Endodermal cell (in vitro differentiated cells): ENCODE results near the gene SLIT1. TPM values are rescaled to one million over a fixed set of nuclear protein-coding genes. Genes with fewer than 3 reads are reported as not detected.

Experiments
- DNase-seq: peaks from one replicate; pipeline ENCODE4 v3.0.0-alpha.2; 2017
- H3K27ac ChIP-seq: 2 replicates; pipeline ENCODE4 v1.5.1; 2013; ENCODE audit warnings: mild to moderate bottlenecking, low read depth, low read length, moderate library complexity
- H3K27me3 ChIP-seq: 2 replicates; pipeline ENCODE4 v1.6.1; 2013; ENCODE audit warnings: mild to moderate bottlenecking, low read length, moderate library complexity; ENCODE audit not compliant: insufficient read depth, control insufficient read depth, poor library complexity, severe bottlenecking
- H3K36me3 ChIP-seq: 2 replicates; pipeline ENCODE4 v1.7.0; 2013; ENCODE audit warnings: mild to moderate bottlenecking, low read length, moderate library complexity; ENCODE audit not compliant: control insufficient read depth, insufficient read depth
- H3K4me1 ChIP-seq: one replicate; pipeline ENCODE4 v1.7.0; 2013; ENCODE audit warnings: low read length; ENCODE audit not compliant: control insufficient read depth, insufficient read depth
- H3K4me3 ChIP-seq: 2 replicates; pipeline ENCODE4 v1.5.1; 2013; ENCODE audit warnings: mild to moderate bottlenecking, low read length, moderate library complexity
- H3K9ac ChIP-seq: 2 replicates; pipeline ENCODE4 v1.6.1; 2013; ENCODE audit warnings: mild to moderate bottlenecking, low read length, moderate library complexity; ENCODE audit not compliant: poor library complexity, severe bottlenecking; ENCODE audit errors: extremely low read depth
- H3K9me3 ChIP-seq: 2 replicates; pipeline ENCODE4 v1.6.1; 2013; ENCODE audit warnings: mild to moderate bottlenecking, low read length, moderate library complexity; ENCODE audit not compliant: control insufficient read depth
- H3K27ac Mint-ChIP-seq: 2 replicates; pipeline ENCODE4 v1.8.0; 2020; ENCODE audit warnings: mixed read lengths
- H3K27me3 Mint-ChIP-seq: 2 replicates; pipeline ENCODE4 v1.8.0; 2021; ENCODE audit warnings: mild to moderate bottlenecking, mixed read lengths; ENCODE audit not compliant: insufficient read depth
- H3K36me3 Mint-ChIP-seq: 2 replicates; pipeline ENCODE4 v1.8.0; 2020; ENCODE audit warnings: low read depth, mixed read lengths
- H3K4me1 Mint-ChIP-seq: 2 replicates; pipeline ENCODE4 v1.8.0; 2020; ENCODE audit warnings: mixed read lengths
- H3K4me3 Mint-ChIP-seq: 2 replicates; pipeline ENCODE4 v1.8.0; 2020; ENCODE audit warnings: mild to moderate bottlenecking, moderate library complexity, mixed read lengths
- H3K9me3 Mint-ChIP-seq: 2 replicates; pipeline ENCODE4 v1.8.0; 2020; ENCODE audit warnings: mild to moderate bottlenecking, mixed read lengths
- CTCF ChIP-seq: fragments of 200-600 bp; sonication (generic); conservative IDR thresholded peaks from 2 replicates; pipeline ENCODE4 v1.5.0; 2021; ENCODE audit warnings: antibody characterized with exemption, mild to moderate bottlenecking
- WGBS, 2 experiments: methylation state at CpG; one replicate each; pipeline versions ENCODE4 v1.1.5 to v1.1.7; 2013; ENCODE audit warnings: missing lambda C conversion rate in 2 of 2, mixed read lengths in 1 of 2; ENCODE audit not compliant: insufficient coverage in 1 of 2, insufficient read length in 1 of 2; 5-methylcytosine and 5-hydroxymethylcytosine counted together
- total RNA-seq, 2 donors: library from RNA; stranded (reverse); fragmentation: NEBNext Ultra II Directional in 1 of 2; extraction: Animal tissue kit (Norgen Biotek cat#: 25700) in 1 of 2; gene quantifications; 2 replicates in 1 of 2; 3 replicates in 1 of 2; pipeline ENCODE4 v1.2.1, GENCODE V29; 2021

Gene SLIT1
- total RNA-seq, 2 donors from 2014 or later: 0.97 to 2.4 TPM

GRCh38 chr10:97090644-97091043, 95.1 kb downstream of the SLIT1 start:
- H3K36me3 ChIP-seq: no peaks in the 10 kb centered on the region
- no peak overlapping the region for H3K27ac Mint-ChIP-seq
- H3K9me3 Mint-ChIP-seq: no peaks in the 10 kb centered on the region
- no peak for TF ChIP-seq CTCF
- 82 to 84% methylated on average over 7 to 9 of the region's 9 CpGs for WGBS, 2 experiments
- H3K27me3 ChIP-seq: no peaks in the 10 kb centered on the region
- no peak overlapping the region for H3K4me3 ChIP-seq
- no peaks in the 10 kb centered on the region for H3K36me3 Mint-ChIP-seq
- DNase-seq: no peak
- no peaks in the 10 kb centered on the region for H3K27me3 Mint-ChIP-seq
- H3K27ac ChIP-seq: no peak overlapping the region
- no peaks in the 10 kb centered on the region for H3K9me3 ChIP-seq
- H3K4me1 Mint-ChIP-seq: peaks cover 31% of the 10 kb centered on the region
- no peak overlapping the region for H3K4me3 Mint-ChIP-seq
- H3K4me1 ChIP-seq: peaks cover 5% of the 10 kb centered on the region
- no peak overlapping the region for H3K9ac ChIP-seq

DNA sequence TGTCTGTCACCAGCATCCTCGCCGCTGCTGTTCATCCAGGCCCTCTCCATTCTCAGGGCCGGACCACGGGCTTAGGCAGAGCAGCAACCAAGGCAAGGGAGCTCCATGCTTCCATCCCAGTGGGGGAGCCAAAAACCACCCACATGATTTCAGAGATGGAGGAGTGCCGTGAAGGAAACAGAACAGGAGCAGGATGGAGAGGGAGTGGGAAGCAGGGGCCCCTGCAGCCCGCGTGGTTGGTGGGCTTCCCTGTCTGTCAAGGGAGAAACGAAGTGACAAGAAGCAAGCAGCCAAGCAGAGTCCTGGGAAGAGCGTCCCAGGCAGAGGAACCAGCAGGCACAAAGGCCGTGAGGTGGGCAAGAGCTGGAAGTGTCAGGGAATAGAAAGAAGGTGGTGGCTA, 95.7 kb downstream of the SLIT1 start:
- H3K4me1 Mint-ChIP-seq: peaks cover 29% of the 10 kb centered on the region
- H3K36me3 ChIP-seq: no peaks in the 10 kb centered on the region
- H3K9me3 Mint-ChIP-seq: no peaks in the 10 kb centered on the region
- H3K27ac Mint-ChIP-seq: peak overlapping the region; percentile 80
- no peaks in the 10 kb centered on the region for H3K36me3 Mint-ChIP-seq
- no peak overlapping the region for H3K9ac ChIP-seq
- H3K4me1 ChIP-seq: peaks cover 5% of the 10 kb centered on the region
- H3K27me3 Mint-ChIP-seq: no peaks in the 10 kb centered on the region
- H3K4me3 ChIP-seq: no peak overlapping the region
- H3K4me3 Mint-ChIP-seq: no peak overlapping the region
- H3K9me3 ChIP-seq: no peaks in the 10 kb centered on the region
- WGBS, 2 experiments: 65 to 71% methylated on average over 10 of the region's 10 CpGs
- H3K27me3 ChIP-seq: no peaks in the 10 kb centered on the region
- TF ChIP-seq CTCF: no peak
- H3K27ac ChIP-seq: no peak overlapping the region
- DNase-seq: peak; percentile 78

DNA sequence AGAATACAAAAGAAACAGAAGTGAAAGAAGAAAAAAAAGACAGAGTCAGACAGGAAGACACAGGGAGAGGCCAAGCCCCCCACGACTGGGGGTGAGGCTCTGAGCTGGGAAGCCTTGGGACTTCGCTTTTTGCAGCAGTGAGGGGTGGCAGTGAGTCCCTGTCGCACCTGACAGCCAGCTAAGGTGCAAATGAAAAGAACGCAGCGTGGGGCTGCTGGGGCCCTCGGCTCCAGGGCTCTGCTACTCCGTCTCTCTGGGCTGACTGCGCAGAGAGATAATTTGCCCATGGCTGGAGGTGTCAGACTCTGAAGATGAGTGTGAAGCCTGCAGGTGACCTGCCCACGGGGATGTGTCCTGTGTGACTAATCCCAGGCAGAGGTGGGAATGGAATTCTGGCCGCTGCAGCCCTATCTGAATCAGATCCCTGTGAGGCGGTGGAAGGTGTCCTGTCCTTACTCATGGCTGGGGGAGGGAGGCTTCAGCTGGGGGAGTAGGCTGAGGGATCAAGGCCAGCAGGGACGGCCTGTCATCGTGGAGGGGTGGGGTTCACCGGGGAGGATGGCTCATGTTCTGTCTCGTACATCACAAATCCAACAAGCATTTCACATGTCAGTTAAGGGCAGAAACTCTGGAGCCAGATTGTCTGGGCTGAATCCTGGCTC, 96.4 kb downstream of the SLIT1 start:
- H3K4me1 ChIP-seq: peaks cover 5% of the 10 kb centered on the region
- Mint-ChIP-seq H3K4me1 (peaks cover 29% of the 10 kb centered on the region), H3K36me3 (no peaks in the 10 kb centered on the region), H3K27ac (peak overlapping the region; percentile 80), H3K9me3 (no peaks in the 10 kb centered on the region), H3K27me3 (no peaks in the 10 kb centered on the region), H3K4me3 (no peak overlapping the region)
- 49 to 57% methylated on average over 10 to 15 of the region's 15 CpGs for WGBS, 2 experiments
- H3K27me3 ChIP-seq: no peaks in the 10 kb centered on the region
- H3K36me3 ChIP-seq: no peaks in the 10 kb centered on the region
- TF ChIP-seq CTCF: no peak
- H3K9me3 ChIP-seq: no peaks in the 10 kb centered on the region
- H3K27ac ChIP-seq: no peak overlapping the region
- no peak overlapping the region for H3K9ac ChIP-seq
- DNase-seq: peak; percentile 84
- H3K4me3 ChIP-seq: no peak overlapping the region
